ENCODE results near the gene ANKRD11. TPM values are rescaled to one million over a fixed set of nuclear protein-coding genes. Genes with fewer than 3 reads are reported as not detected.
"Not testable (repeated sequence)": the region's sequence is repeated elsewhere in the genome, so short reads cannot be mapped to it uniquely, and the experiment has no call there.

ANKRD11 gene
- total RNA-seq, 1 donor from 2014 or later = 178 TPM

DNA sequence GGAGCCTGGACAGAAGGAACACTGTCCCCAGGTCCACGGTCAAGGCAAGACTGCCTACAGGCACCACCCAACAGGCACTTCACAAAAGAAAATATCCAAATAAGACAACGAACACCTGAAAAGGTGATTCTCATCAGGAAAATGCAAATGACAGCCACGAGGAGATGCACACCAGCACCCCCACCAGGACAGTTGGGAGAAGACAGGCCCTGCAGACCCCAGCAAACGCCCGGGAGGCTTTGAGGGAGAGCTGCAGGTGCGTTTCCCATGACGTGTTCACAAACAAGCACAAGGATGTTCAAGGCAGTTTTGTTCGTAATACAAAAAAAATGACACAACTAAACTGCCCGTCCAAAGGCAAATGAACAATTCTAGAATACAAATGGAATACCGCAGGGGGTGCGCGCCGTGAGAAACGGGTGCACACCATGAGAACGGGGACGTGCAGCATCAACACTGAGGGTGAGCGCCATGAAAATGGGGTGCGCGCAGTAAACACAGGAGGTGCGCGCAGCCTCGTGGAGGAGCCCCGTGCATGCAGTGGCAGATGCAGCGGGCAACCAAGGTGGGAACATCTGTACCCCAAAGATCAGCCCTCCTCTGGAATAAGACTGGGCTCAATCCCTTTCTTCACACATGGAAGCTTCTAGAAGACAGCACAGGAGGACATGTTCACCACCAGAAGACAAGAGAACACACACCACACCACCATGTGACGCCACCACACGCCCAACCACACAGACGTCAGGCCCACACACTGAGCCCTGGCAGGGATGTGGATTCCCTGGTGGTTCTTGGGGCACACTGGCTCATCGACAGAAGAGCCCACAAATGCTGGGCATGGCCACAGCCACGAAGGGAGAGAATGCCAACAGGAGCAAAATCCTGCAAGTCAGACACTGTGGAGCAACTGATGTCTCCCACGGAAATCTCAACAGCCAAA, 181.7 kb downstream of the ANKRD11 start:
- H3K4me3 Mint-ChIP-seq (ENCODE audit: low read depth) = no peak overlapping the region
- no peak overlapping the region for H3K27ac Mint-ChIP-seq
- H3K9me3 Mint-ChIP-seq (ENCODE audit: low read depth) = no peaks in the 10 kb centered on the region
- no peak for DNase-seq (ENCODE audit: low spot score, unreplicated experiment)
- H3K27me3 Mint-ChIP-seq = no peaks in the 10 kb centered on the region
- TF ChIP-seq, protein P1, sequence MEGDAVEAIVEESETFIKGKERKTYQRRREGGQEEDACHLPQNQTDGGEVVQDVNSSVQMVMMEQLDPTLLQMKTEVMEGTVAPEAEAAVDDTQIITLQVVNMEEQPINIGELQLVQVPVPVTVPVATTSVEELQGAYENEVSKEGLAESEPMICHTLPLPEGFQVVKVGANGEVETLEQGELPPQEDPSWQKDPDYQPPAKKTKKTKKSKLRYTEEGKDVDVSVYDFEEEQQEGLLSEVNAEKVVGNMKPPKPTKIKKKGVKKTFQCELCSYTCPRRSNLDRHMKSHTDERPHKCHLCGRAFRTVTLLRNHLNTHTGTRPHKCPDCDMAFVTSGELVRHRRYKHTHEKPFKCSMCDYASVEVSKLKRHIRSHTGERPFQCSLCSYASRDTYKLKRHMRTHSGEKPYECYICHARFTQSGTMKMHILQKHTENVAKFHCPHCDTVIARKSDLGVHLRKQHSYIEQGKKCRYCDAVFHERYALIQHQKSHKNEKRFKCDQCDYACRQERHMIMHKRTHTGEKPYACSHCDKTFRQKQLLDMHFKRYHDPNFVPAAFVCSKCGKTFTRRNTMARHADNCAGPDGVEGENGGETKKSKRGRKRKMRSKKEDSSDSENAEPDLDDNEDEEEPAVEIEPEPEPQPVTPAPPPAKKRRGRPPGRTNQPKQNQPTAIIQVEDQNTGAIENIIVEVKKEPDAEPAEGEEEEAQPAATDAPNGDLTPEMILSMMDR (IDR thresholded peaks at IDR 0.05; ENCODE audit: unreplicated experiment) = peak; percentile 68
- H3K36me3 Mint-ChIP-seq (ENCODE audit: insufficient read depth) = peaks cover 14% of the 10 kb centered on the region
- H3K4me1 Mint-ChIP-seq (ENCODE audit: low read depth) = no peaks in the 10 kb centered on the region

DNA sequence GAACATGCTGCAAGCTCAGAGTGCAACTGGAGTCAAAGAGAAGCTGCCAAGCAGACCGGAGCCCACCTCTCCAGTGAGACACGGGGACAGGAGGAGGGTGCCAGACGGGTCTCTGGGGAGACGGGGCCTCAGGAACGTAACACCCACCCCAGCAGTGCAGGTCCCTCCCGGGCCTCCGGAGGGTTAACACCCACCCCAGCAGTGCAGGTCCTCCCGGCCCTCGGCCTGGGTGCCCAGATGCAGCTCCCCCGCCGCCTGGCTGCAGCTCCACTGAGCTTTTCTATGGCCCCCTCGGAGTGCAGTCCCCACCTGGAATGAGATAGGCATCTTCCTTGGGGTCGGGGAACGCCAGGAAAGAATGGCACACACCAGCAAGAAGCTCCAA, 182.9 kb downstream of the ANKRD11 start:
- TF ChIP-seq, protein P1 (IDR thresholded peaks at IDR 0.05; ENCODE audit: unreplicated experiment) = no peak
- Mint-ChIP-seq H3K36me3 (ENCODE audit: insufficient read depth) (peaks cover 17% of the 10 kb centered on the region), H3K4me3 (ENCODE audit: low read depth) (no peak overlapping the region), H3K27ac (no peak overlapping the region), H3K27me3 (no peaks in the 10 kb centered on the region), H3K4me1 (ENCODE audit: low read depth) (no peaks in the 10 kb centered on the region), H3K9me3 (ENCODE audit: low read depth) (no peaks in the 10 kb centered on the region)
- DNase-seq (ENCODE audit: low spot score, unreplicated experiment) = no peak

DNA sequence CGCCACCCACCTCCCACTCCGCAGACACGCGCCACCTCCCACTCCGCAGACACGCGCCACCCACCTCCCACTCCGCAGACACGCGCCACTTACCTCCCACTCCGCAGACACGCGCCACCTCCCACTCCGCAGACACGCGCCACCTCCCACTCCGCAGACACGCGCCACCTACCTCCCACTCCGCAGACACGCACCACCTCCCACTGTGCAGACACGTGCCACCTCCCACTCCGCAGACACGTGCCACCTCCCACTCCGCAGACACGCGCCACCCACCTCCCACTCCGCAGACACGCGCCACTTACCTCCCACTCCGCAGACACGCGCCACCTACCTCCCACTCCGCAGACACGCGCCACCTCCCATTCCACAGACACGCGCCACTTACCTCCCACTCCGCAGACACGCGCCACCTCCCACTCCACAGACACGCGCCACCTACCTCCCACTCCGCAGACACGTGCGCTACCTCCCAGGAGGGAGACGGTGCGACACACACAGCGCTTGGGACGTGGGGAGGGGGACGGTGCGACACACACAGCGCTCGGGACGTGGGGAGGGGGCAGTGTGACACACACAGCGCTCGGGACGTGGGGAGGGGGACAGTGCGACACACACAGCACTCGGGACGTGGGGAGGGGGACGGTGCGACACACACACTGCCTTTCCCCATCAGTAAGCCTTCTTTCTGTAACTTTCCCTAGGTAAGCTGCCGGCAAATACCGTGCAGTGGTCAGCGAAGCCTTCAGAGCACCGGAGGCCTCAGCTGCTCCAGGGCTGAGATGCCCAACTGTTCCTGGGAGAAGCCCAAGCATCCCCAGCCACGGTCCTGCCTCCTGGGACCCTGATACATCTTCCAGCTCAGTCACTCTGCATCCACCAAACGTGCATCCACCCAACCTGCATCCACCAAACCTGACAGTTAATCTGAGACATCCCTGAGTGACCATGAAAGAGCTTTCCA, 183.6 kb downstream of the ANKRD11 start:
- H3K36me3 Mint-ChIP-seq (ENCODE audit: insufficient read depth) = peaks cover 16% of the 10 kb centered on the region
- not testable (repeated sequence) for DNase-seq (ENCODE audit: low spot score, unreplicated experiment); H3K9me3 Mint-ChIP-seq (ENCODE audit: low read depth); H3K4me1 Mint-ChIP-seq (ENCODE audit: low read depth); H3K4me3 Mint-ChIP-seq (ENCODE audit: low read depth); H3K27ac Mint-ChIP-seq; H3K27me3 Mint-ChIP-seq

DNA sequence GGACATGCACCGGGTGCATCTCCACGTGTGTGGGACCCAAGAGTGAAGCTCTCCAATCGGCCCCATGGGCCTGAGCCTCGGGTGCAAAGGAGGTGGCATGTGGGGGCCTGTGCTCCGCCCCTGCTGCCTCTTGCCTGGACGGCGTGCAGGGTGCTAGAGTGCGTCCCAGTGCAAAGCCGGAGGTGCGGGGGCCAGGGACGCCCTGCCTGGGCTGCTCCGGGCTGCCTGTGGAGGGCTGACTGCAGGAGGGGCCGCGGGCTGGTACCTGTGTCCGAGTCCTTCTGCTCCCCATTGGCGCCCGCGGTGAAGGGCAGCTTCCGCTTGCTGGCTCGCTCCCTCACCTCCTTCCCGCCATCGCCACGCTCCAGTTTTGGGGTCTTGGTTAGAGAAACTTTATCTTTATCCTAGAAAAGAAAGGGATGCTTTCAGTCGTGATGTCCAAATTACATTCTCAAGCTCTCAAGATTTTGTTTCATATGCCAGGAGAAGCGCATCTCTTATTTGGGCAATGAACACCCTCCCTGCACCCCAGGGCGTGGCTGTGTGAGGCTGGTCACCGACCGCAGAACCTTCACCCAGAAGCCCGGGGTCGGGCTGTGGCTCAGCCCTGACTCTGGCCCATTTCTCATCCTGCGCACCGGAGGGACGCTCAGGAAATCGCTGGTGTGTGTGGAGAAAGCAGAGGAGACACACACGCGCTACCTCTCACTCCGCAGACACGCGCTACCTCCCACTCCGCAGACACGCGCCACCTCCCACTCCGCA, 185.2 kb downstream of the ANKRD11 start:
- Mint-ChIP-seq H3K4me3 (ENCODE audit: low read depth) (no peak overlapping the region), H3K4me1 (ENCODE audit: low read depth) (no peaks in the 10 kb centered on the region), H3K27me3 (no peaks in the 10 kb centered on the region), H3K9me3 (ENCODE audit: low read depth) (no peaks in the 10 kb centered on the region), H3K27ac (peak overlapping the region; percentile 84), H3K36me3 (ENCODE audit: insufficient read depth) (peaks cover 13% of the 10 kb centered on the region)
- TF ChIP-seq, protein P1 (IDR thresholded peaks at IDR 0.05; ENCODE audit: unreplicated experiment) = no peak
- no peak for DNase-seq (ENCODE audit: low spot score, unreplicated experiment)

DNA sequence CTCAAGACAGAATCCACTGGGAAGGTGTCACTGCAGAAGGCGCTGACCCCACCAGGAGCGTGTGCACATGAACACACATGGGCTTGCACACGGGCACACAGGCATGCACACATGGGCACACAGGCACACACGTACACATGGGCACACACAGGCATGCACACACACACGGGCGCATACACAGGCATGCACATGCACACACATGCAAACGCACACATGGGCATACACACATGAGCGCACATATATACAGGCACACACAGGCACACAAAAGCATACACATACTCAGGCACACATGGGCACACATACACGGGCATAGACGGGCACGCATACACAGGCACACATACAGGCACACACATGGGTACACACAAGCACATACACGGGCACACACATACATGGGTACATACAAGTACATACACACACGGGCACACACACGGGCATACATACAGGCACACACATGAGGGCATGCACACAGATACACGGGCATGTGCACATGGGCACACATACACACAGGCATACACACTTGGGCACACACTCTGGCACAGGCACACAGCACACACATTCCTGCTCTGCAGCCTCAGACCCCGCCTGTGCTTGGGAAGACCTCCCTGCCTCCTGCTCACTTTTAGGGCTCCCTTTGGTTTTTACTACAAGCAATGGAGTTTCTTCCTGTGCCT, 186.0 kb downstream of the ANKRD11 start:
- H3K9me3 Mint-ChIP-seq (ENCODE audit: low read depth) = no peaks in the 10 kb centered on the region
- TF ChIP-seq, protein P1 (IDR thresholded peaks at IDR 0.05; ENCODE audit: unreplicated experiment) = no peak
- no peak for DNase-seq (ENCODE audit: low spot score, unreplicated experiment)
- H3K4me1 Mint-ChIP-seq (ENCODE audit: low read depth) = no peaks in the 10 kb centered on the region
- H3K27ac Mint-ChIP-seq = peak overlapping the region; percentile 84
- H3K27me3 Mint-ChIP-seq = no peaks in the 10 kb centered on the region
- H3K36me3 Mint-ChIP-seq (ENCODE audit: insufficient read depth) = peaks cover 13% of the 10 kb centered on the region
- H3K4me3 Mint-ChIP-seq (ENCODE audit: low read depth) = no peak overlapping the region

Measured in progenitor cell of endocrine pancreas (in vitro differentiated cells).